NOMO-1 treated with dmso at 0.1 percent for 144 hours (cell line): ENCODE results near the gene HOXD10.

Source experiments
- DNase-seq: peaks from one replicate; lab custom pipeline; 2025; ENCODE audit not compliant: unreplicated experiment; lab: John Stamatoyannopoulos, UW

The HOXD10 gene

DNA sequence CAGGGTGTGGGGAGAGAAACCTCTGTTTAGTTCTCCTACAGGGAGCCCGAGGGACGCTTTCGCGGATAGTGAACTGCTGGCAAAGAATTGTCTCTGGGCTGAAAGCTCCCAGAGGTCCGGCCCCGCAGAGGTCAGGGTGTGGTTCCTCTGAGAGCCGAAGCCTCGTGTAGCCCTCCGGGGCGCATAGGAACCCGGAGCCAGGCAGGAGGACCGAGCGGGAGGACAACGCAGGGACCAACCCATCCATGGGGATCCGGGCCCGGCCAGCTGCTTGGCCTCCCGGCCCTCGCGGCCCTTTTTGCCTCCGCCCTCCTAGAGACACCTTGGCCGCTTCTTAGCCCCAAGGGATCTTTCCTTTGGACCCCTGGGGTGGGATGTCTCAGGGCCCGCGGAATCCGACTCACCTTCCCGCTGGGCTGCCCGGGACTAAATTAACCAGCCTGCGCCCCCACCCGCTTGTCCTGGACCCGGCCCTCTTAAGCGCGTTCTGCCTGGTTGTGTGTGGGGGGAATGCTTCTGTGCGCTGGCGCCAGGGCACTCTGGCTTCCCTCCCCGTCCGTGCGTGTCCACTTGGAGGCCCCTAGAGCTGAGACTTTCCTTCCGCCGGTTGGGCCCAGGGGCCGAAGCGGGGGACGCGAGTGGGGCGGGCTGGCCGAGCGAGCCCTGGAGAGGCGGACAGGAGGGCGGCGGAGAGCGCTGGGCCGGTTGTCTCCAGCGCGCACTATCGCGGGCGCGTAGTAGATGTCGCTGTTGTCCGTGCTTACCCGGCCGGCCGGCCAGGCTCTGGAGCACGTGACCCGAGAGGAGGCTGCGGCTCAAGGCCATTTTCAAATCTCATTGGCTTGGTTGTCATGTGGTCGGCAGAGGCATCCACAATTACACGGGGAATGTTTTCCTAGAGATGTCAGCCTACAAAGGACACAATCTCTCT lies at the start of gene HOXD10:
Gene HOXD10, plus strand, starts transcription at position 896 of the 931 bp plus-strand sequence. CDS start 56 bp downstream, outside the sequence.
- DNase-seq, result no peak

GRCh38 chr2:176067589-176068418 lies 48.8 kb upstream of the HOXD10 start:
- no peak for DNase-seq

GRCh38 chr2:176068419-176068832 lies 48.2 kb upstream of the HOXD10 start:
- no peak for DNase-seq

- DNase-seq, result no peak
Observed at GRCh38 chr2:176071330-176072291, 45.0 kb upstream of the HOXD10 start.

DNA sequence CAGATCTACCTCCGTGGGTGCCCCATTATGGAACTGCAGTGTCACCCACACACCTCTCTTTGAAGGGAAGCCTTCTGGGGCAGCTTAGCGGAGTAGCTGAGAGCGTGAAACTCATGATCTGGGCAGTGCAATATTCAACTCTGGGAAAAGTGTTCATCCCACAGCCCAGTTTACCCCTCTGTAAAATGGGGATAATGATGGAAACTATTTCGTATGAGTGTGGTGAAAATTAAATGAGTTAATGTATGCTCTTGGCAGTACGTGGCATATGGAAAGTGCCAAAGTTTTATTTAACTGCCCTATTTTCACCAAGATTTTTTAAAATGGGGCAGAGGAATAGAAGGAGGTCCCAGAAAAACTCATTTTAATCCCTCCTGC lies 44.3 kb upstream of the HOXD10 start:
- no peak for DNase-seq

DNA sequence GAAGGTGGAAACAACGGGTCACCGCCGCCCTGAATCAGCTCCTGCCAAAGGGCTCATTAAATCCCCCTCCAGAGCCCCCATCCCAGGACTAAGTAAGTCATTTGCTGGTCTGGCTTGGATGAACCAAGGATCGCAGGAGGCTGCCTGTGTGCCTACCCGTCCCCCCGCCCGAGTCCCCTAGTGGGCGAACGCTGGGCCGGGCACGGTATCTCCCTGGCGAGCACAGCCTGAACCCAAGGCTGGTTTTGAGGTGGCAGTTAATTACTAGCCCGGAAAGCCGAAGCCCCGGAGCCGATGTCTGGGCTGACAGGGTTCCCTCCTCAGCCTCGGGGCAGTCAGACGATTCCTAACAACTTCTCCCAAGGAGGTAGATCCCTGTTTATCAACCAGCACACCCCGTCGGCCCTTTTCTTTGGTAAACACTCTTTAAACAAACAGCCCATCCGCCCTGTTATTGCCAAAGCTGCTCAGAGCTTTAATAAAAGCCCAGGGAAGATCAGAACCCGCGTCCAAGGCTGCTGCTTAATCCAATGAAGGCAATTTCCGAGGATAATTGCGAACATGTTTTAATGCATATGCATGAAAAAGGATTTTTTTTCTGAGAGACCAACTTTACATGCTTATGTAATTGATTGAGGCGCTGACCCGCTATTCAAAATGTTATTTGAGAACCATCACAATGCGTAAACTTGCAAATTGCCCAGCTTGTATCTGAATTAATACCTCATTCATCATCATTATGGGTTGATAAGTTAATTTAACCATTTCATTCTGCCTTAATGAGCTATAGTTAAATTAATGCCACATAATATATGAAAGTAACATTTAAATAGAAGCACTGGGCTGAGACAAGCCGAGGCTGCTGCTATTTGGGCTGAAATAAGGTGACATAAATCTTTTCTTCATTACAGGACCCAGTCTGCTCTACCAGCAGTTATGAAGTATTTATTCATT lies 43.4 kb upstream of the HOXD10 start:
- no peak for DNase-seq

- DNase-seq, result no peak
Observed at GRCh38 chr2:176074919-176075425, 41.6 kb upstream of the HOXD10 start.

- no peak for DNase-seq
Observed at GRCh38 chr2:176075481-176075880, 41.1 kb upstream of the HOXD10 start.

- DNase-seq, result no peak
Observed at GRCh38 chr2:176076063-176076462, 40.5 kb upstream of the HOXD10 start.

DNA sequence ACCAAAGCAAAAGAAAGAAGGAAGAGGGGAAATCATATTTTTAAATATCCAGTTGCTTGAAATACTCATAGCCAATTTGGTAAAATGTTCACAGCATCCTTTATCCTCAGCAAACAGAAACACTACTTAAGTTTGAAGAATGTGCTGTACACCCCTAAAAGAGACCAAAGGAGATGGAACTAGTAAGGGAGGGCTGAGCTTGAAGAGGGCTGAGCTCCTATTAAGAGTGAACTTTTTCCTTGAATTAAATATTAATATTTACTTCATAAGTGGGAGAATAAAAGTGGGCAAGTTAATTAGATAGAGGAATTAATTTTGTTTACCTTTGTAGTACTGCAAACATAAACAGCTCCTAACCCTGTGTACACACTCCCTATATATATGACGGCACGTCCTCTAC lies 39.8 kb upstream of the HOXD10 start:
- DNase-seq, result no peak

- no peak for DNase-seq
Observed at GRCh38 chr2:176078541-176079284, 37.9 kb upstream of the HOXD10 start.

DNA sequence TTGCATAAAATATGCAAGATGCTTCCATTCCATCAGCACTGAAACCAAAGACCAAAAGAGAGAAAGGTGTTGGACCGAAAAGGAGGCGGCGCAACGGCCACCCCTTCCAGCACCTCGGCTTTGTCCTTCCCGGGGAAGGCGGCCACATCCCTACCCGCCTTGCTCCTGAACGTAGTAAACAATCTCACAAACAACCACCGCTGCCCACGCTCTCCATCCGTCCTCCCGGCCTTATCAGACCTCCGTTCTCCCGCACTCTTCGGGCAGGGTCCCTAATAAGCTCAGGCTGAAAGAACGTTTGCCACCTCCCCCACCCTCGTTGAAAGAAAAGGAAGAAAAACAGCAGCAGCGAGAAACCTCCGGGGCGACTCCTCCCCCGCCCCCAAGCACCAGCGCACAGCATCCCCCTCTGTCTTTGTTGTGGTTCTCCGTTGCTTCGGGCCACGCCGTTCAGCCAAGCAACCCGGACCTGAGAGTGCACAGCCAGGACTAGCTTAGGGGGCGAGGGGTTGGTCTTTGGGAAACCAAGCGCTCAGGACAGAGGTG lies 37.2 kb upstream of the HOXD10 start:
- no peak for DNase-seq

DNA sequence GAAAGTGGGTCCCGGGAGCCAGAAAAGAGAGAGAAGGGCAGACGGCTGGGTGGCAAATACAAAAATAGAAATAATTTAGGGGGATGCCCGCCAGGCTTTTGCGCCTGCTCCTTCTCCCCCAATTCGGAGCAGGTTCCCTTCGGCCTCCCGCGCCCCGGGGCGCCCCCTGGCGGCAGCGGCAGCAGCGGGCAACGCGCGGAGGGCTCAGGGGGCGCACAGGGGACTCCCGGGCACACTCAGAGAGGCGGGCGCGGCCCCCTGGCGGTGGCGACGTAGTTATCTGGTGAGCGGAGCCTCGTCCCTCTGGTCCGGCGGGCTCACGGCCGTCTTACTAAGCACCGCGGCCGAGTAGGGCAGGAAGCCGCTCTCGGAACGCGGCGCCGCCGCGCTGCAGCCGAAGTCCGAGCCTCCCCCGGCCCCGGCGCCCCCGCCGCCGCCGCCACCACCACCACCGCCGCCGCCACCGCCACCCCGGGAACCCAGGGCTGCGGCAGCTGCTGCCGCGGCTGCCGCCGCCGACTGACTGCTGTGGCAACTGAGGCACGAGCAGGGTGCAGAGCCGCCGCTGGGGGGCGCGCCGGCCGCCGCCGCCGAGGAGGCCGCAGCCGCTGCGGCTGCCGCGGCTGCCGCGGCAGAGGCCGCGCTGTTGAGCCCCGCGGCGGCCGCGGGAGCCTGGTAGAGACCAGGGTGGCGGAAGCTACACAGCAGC lies 36.6 kb upstream of the HOXD10 start:
- no peak for DNase-seq

DNA sequence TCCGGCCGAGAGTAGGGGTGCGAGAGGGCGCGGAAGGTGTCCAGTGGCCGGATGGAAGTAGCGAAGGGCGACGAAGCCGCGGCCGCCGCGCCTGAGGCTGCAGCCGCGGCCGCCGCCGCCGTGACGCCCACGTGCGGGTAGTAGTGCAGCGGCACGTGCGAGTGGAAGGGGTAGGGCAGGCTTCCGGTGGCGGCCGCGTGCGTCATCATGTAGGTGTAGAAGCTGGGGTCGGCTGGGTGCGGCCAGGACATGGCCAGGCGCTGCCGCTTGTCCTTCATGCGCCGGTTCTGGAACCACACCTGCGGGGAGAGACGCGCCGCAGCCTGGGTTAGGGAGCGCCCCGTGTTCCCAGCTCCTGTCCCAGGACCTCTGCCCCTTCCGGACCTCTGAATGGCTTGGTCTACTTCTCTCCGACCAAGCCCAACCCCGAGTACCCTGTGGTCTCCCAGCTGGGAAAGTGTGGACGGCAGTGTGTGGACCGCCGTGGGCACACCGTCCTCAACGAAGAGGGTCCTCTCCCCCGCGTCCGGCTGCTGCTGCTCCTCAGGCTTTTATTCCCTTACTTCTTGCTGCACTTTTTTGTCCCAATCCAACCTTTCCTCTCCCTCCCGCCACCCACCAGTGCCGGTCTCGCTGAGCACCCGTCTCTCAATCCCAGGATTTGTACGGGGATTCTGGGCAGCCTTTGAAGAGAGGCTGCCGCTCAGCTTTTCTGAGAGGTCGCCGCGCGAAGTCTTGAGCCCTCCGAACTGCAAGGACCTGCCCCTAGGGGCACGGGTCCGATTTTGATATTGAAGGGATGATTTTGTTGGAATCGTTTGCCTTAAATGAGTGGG lies 35.8 kb upstream of the HOXD10 start:
- DNase-seq, result no peak

- DNase-seq, result no peak
Observed at GRCh38 chr2:176081376-176081836, 35.2 kb upstream of the HOXD10 start.

DNA sequence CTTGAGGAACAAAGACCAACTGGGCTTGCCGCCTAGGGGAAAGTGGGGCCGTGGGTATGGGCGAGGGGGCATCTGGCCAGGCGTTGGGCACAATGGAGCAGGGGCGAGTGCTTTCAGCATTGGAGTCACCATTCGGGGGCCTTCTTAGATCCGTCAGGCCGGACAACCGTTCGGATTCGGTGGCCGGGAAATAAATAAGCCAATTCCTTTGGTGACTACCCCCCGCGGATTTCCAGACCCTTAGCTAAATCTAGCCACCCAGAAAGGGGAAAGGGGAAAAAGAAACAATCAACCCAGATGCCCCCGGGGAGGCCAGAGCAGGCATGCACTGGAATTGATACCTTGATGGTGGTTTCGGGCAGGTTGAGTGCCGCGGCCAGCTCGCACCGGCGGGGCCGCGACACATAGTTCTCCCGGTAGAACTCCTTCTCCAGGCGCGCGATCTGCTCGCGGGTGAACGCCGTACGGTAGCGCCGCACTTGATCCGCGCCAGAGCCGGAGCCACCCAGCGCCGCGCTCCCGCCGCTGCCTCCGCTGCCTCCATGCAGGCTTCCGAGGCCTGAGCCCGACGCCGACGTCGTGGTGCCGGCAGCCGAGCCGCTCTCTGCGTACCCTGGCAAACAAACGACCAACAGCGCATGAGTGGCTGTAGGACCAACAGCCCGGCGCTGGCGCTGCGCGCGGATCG lies 34.6 kb upstream of the HOXD10 start:
- no peak for DNase-seq
